PFSK-1 (cell line): ENCODE measurements around the gene RGS18.

Experiments
- FOXP2 ChIP-seq: optimal IDR thresholded peaks from 2 replicates; pipeline ENCODE3; 2011; ENCODE audit warnings: borderline replicate concordance, control low read depth, inconsistent platforms; ENCODE audit not compliant: insufficient read depth; ENCODE audit errors: extremely low read length, extremely low read depth
- POLR2AphosphoS5 ChIP-seq: IDR thresholded peaks from 2 replicates; pipeline ENCODE4 v1.6.1; 2012; ENCODE audit warnings: low read depth, mild to moderate bottlenecking, control low read depth, low read length, moderate library complexity
- REST ChIP-seq, 2 experiments: IDR thresholded peaks; 2 replicates each; pipeline versions ENCODE4 v1.6.1 to v1.8.0; 2011 to 2012; ENCODE audit warnings: low read depth in 2 of 2, low read length in 2 of 2, control low read depth in 1 of 2, inconsistent platforms in 1 of 2, mild to moderate bottlenecking in 1 of 2, moderate library complexity in 1 of 2; ENCODE audit not compliant: insufficient read depth in 1 of 2
- SIN3A ChIP-seq: IDR thresholded peaks from 2 replicates; pipeline ENCODE4 v1.6.1; 2012; ENCODE audit warnings: mild to moderate bottlenecking, low read length, moderate library complexity, borderline replicate concordance; ENCODE audit not compliant: insufficient read depth
- TAF1 ChIP-seq: IDR thresholded peaks from 2 replicates; pipeline ENCODE4 v1.6.1; 2012; ENCODE audit warnings: low read length, control low read depth, borderline replicate concordance; ENCODE audit not compliant: insufficient read depth

The RGS18 gene

GRCh38 chr1:192232817-192233417, 74.7 kb downstream of the RGS18 start:
- no peak for TF ChIP-seq TAF1
- TF ChIP-seq FOXP2: no peak
- TF ChIP-seq REST (IDR thresholded peaks at IDR 0.05; ENCODE audit: insufficient read depth in 1 of 2, low read depth in 2 of 2, low read length in 2 of 2): no peak
- TF ChIP-seq POLR2AphosphoS5: no peak
- TF ChIP-seq SIN3A: no peak

GRCh38 chr1:192235127-192235526, 76.9 kb downstream of the RGS18 start:
- TF ChIP-seq REST (IDR thresholded peaks at IDR 0.05; ENCODE audit: insufficient read depth in 1 of 2, low read depth in 2 of 2, low read length in 2 of 2) (no peak), SIN3A (no peak), POLR2AphosphoS5 (no peak), TAF1 (no peak), FOXP2 (no peak)
